HCT116 (cell line): Measurements from ENCODE around the gene KRT222. TPM values are rescaled to one million over a fixed set of nuclear protein-coding genes. Genes with fewer than 3 reads are reported as not detected.

Experiments used
- ATAC-seq: fragments of 200-7000 bp; cut with Tn5 transposase; 2 replicates; pipeline ENCODE4 v1.9.1; 2020; ENCODE audit warnings: mild to moderate bottlenecking, moderate library complexity
- BruUV-seq: library from RNA; stranded (reverse); fragments of 400-500 nt; replicated peaks from 2 replicates; lab custom pipeline; 2021; lab: Mats Ljungman, UMichigan
- CTCF ChIA-PET: fragments of 300-600 bp; sonication (Branson Sonifier 250); formaldehyde crosslinking; loops from one replicate; lab custom pipeline; 2021; ENCODE audit warnings: antibody characterized with exemption; lab: Charles Lee
- POLR2A ChIA-PET: fragments of 300-600, 350-600 bp; sonication (Branson Sonifier 250); formaldehyde crosslinking; loops from one replicate; lab custom pipeline; 2021; ENCODE audit warnings: antibody characterized with exemption; lab: Charles Lee
- RAD21 ChIA-PET, 2 experiments: fragments of 300-600 bp; sonication (Branson Sonifier 250); formaldehyde crosslinking; loops; one replicate each; lab custom pipeline; 2023; ENCODE audit warnings: low total read pairs in 2 of 2; ENCODE audit not compliant: uncharacterized antibody in 2 of 2, unreplicated experiment in 2 of 2, low non-redundant PET in 1 of 2; lab: Charles Lee
- DNase-seq: peaks from one replicate; pipeline ENCODE4 v3.0.0-alpha.2; 2010; ENCODE audit warnings: low read depth, low spot score
- H2AFZ ChIP-seq: fragments of 200-600 bp; shearing (Covaris generic), sonication (generic); 2 replicates; pipeline ENCODE4 v1.6.1; 2017; ENCODE audit warnings: low read depth, mixed run types, mixed read lengths, antibody characterized with exemption, low read length; ENCODE audit not compliant: poor library complexity, severe bottlenecking
- H3K27ac ChIP-seq: 2 replicates; pipeline ENCODE4 v1.5.1; 2012; ENCODE audit warnings: low read depth, low read length
- H3K27me3 ChIP-seq: fragments of 200-600 bp; sonication (generic); 2 replicates; pipeline ENCODE4 v1.6.1; 2016; ENCODE audit warnings: mixed run types, low read length, mixed read lengths; ENCODE audit not compliant: insufficient read depth
- H3K36me3 ChIP-seq, 2 experiments: fragments of 200-500 bp in 1 of 2; fragments of 200-600 bp in 1 of 2; sonication (Bioruptor generic) in 1 of 2; sonication (generic) in 1 of 2; 2 replicates each; pipeline versions ENCODE4 v1.5.1 to v1.6.1; 2014 to 2016; ENCODE audit warnings: low read length in 2 of 2, inconsistent platforms in 1 of 2, mixed read lengths in 1 of 2, mixed run types in 1 of 2; ENCODE audit not compliant: insufficient read depth in 2 of 2, control insufficient read depth in 1 of 2
- H3K4me1 ChIP-seq, 2 experiments: fragments of 200-600 bp in 1 of 2; sonication (generic) in 1 of 2; 2 replicates each; pipeline versions ENCODE4 v1.5.1 to v1.6.1; 2012 to 2017; ENCODE audit warnings: low read length in 2 of 2, inconsistent platforms in 1 of 2, mild to moderate bottlenecking in 1 of 2, mixed read lengths in 1 of 2, mixed run types in 1 of 2, moderate library complexity in 1 of 2; ENCODE audit not compliant: insufficient read depth in 2 of 2, control insufficient read depth in 1 of 2
- H3K4me2 ChIP-seq: fragments of 200-600 bp; sonication (generic); 2 replicates; pipeline ENCODE4 v1.6.1; 2017; ENCODE audit warnings: mixed run types, low read length, mixed read lengths
- H3K4me3 ChIP-seq, 2 experiments: fragments of 200-600 bp in 1 of 2; sonication (generic) in 1 of 2; replicated peaks in 1 of 2; 2 replicates each; pipeline ENCODE4 v1.5.1; 2011 to 2016; ENCODE audit warnings: low read length in 2 of 2, control low read depth in 1 of 2, low read depth in 1 of 2, mild to moderate bottlenecking in 1 of 2, mixed read lengths in 1 of 2, mixed run types in 1 of 2
- H3K79me2 ChIP-seq: fragments of 200-600 bp; sonication (generic); 2 replicates; pipeline ENCODE4 v1.6.1; 2017; ENCODE audit warnings: mild to moderate bottlenecking, mixed run types, low read length, moderate library complexity, mixed read lengths; ENCODE audit not compliant: insufficient read depth
- H3K9ac ChIP-seq: fragments of 200-600 bp; sonication (generic); 2 replicates; pipeline ENCODE4 v1.6.1; 2016; ENCODE audit warnings: low read length, mixed read lengths
- H3K9me2 ChIP-seq: fragments of 200-600 bp; sonication (generic), shearing (Covaris generic); 2 replicates; pipeline ENCODE4 v1.6.1; 2017; ENCODE audit warnings: mixed run types, mild to moderate bottlenecking, moderate library complexity; ENCODE audit not compliant: insufficient read depth
- H3K9me3 ChIP-seq, 2 experiments: fragments of 200-500 bp in 1 of 2; fragments of 200-600 bp in 1 of 2; sonication (Bioruptor generic) in 1 of 2; sonication (generic) in 1 of 2; 2 replicates each; pipeline ENCODE4 v1.6.1; 2014 to 2017; ENCODE audit warnings: low read length in 2 of 2, mixed read lengths in 2 of 2, inconsistent platforms in 1 of 2, low read depth in 1 of 2, mild to moderate bottlenecking in 1 of 2, mixed run types in 1 of 2, moderate library complexity in 1 of 2; ENCODE audit not compliant: control insufficient read depth in 1 of 2, insufficient read depth in 1 of 2
- H4K20me1 ChIP-seq: fragments of 200-600 bp; sonication (generic), shearing (Covaris generic); 2 replicates; pipeline ENCODE4 v1.6.1; 2017; ENCODE audit warnings: mixed run types, mild to moderate bottlenecking, moderate library complexity; ENCODE audit not compliant: insufficient read depth
- ATF3 ChIP-seq: IDR thresholded peaks from 2 replicates; pipeline ENCODE4 v1.6.1; 2012
- CBX3 ChIP-seq: IDR thresholded peaks from 2 replicates; pipeline ENCODE4 v1.6.1; 2012; ENCODE audit warnings: low read depth
- CEBPB ChIP-seq: IDR thresholded peaks from 2 replicates; pipeline ENCODE4 v1.6.1; 2012; ENCODE audit warnings: low read depth
- EGR1 ChIP-seq: IDR thresholded peaks from 2 replicates; pipeline ENCODE4 v1.6.1; 2012; ENCODE audit warnings: low read depth
- ELF1 ChIP-seq: IDR thresholded peaks from 2 replicates; pipeline ENCODE4 v1.6.1; 2012; ENCODE audit warnings: low read depth, borderline replicate concordance
- EZH2 ChIP-seq: fragments of 200-600 bp; sonication (generic); IDR thresholded peaks from 2 replicates; pipeline ENCODE4 v1.6.1; 2017; ENCODE audit warnings: antibody characterized with exemption, mixed run types
- EZH2phosphoT487 ChIP-seq: fragments of 200-600 bp; IDR thresholded peaks from 2 replicates; pipeline ENCODE4 v1.6.1; 2018; ENCODE audit warnings: antibody characterized with exemption, borderline replicate concordance
- FOSL1 ChIP-seq: IDR thresholded peaks from 2 replicates; pipeline ENCODE4 v1.6.1; 2012; ENCODE audit warnings: low read depth
- JUND ChIP-seq: IDR thresholded peaks from 2 replicates; pipeline ENCODE4 v1.6.1; 2012
- MAX ChIP-seq: IDR thresholded peaks from 2 replicates; pipeline ENCODE4 v1.6.1; 2012
- SIN3A ChIP-seq: IDR thresholded peaks from 2 replicates; pipeline ENCODE4 v1.6.1; 2012; ENCODE audit warnings: low read depth
- TCF7L2 ChIP-seq: IDR thresholded peaks from 2 replicates; pipeline ENCODE4 v1.7.0; 2011; ENCODE audit warnings: borderline replicate concordance, inconsistent platforms; ENCODE audit not compliant: insufficient read depth, insufficient read length; ENCODE audit errors: extremely low read depth
- YY1 ChIP-seq: IDR thresholded peaks from 2 replicates; pipeline ENCODE4 v1.6.1; 2011; ENCODE audit warnings: low read length, low read depth, moderate library complexity, mild to moderate bottlenecking; ENCODE audit not compliant: insufficient replicate concordance; ENCODE audit errors: extremely low read depth
- ZBTB33 ChIP-seq: IDR thresholded peaks from 2 replicates; pipeline ENCODE4 v1.6.1; 2011; ENCODE audit warnings: mild to moderate bottlenecking, low read length, moderate library complexity; ENCODE audit not compliant: insufficient replicate concordance; ENCODE audit errors: extremely low read depth
- ZFX ChIP-seq: fragments of 450-650 bp; IDR thresholded peaks from 2 replicates; pipeline ENCODE4 v1.6.1; 2017
- ZNF274 ChIP-seq: fragments of 200-500 bp; sonication (Bioruptor generic); IDR thresholded peaks from 2 replicates; pipeline ENCODE4 v1.6.1; 2014; ENCODE audit warnings: mild to moderate bottlenecking, low read depth, low read length, inconsistent platforms
- intact Hi-C: fragments of 100-400 bp; cut with micrococcal nuclease; formaldehyde crosslinking; loops from 2 replicates; pipeline ENCODE4 v1.10.0; 2022
- total RNA-seq: library from RNA; stranded (reverse); gene quantifications from one replicate; pipeline ENCODE4 v1.2.1, GENCODE V29; 2021; ENCODE audit not compliant: unreplicated experiment

KRT222 gene
- total RNA-seq, 1 experiment from 2014 or later, result 5.0 TPM

GRCh38 chr17:40696651-40697072 is 31.7 kb upstream of the KRT222 start:
- H3K9me3 ChIP-seq, result no peaks in the 10 kb centered on the region
- ChIA-PET RAD21 (no interaction called here), POLR2A (no interaction called here), CTCF (no interaction called here)
- H3K9me2 ChIP-seq, result no peaks in the 10 kb centered on the region
- DNase-seq (no peak), ATAC-seq (no peak)
- H4K20me1 ChIP-seq, result no peaks in the 10 kb centered on the region
- TF ChIP-seq EGR1, result no peak
- TF ChIP-seq ZNF274, result no peak
- no peak for TF ChIP-seq JUND
- TF ChIP-seq FOSL1, result no peak
- TF ChIP-seq EZH2phosphoT487, result no peak
- no peak for TF ChIP-seq ZFX
- no peak for TF ChIP-seq CBX3
- no peak for TF ChIP-seq ATF3
- no peak for TF ChIP-seq TCF7L2
- intact Hi-C loops, result no loop called here
- no peaks in the 10 kb centered on the region for H3K4me1 ChIP-seq
- no peak overlapping the region for H2AFZ ChIP-seq
- no peaks in the 10 kb centered on the region for H3K27me3 ChIP-seq
- H3K27ac ChIP-seq, result no peak overlapping the region
- H3K4me2 ChIP-seq, result no peak overlapping the region
- no peaks in the 10 kb centered on the region for H3K36me3 ChIP-seq
- no peak overlapping the region for H3K9ac ChIP-seq
- no peak overlapping the region for H3K4me3 ChIP-seq
- no TSS peak for BruUV-seq
- H3K79me2 ChIP-seq, result no peaks in the 10 kb centered on the region

- POLR2A ChIA-PET, result no interaction called here
- no peaks in the 10 kb centered on the region for H4K20me1 ChIP-seq
- RAD21 ChIA-PET, result no interaction called here
- no peak overlapping the region for H3K27ac ChIP-seq
- H3K79me2 ChIP-seq, result no peaks in the 10 kb centered on the region
- H3K9me3 ChIP-seq, result no peaks in the 10 kb centered on the region
- intact Hi-C loops, result no loop called here
- H3K9me2 ChIP-seq, result no peaks in the 10 kb centered on the region
- no peaks in the 10 kb centered on the region for H3K4me1 ChIP-seq
- no peak for ATAC-seq
- H3K4me3 ChIP-seq, result no peak overlapping the region
- no TSS peak for BruUV-seq
- H3K36me3 ChIP-seq, result no peaks in the 10 kb centered on the region
- DNase-seq, result no peak
- no peak overlapping the region for H2AFZ ChIP-seq
- TF ChIP-seq ELF1 (no peak), MAX (no peak), CEBPB (no peak), SIN3A (no peak), YY1 (no peak), EZH2 (no peak), FOSL1 (no peak), EZH2phosphoT487 (no peak), ZBTB33 (no peak), CBX3 (no peak)
- CTCF ChIA-PET, result no interaction called here
- no peak overlapping the region for H3K4me2 ChIP-seq
- no peaks in the 10 kb centered on the region for H3K27me3 ChIP-seq
- no peak overlapping the region for H3K9ac ChIP-seq
Measured at GRCh38 chr17:40695874-40696472, 31.0 kb upstream of the KRT222 start.
